Nephron progenitor cell (in vitro differentiated cells): ENCODE results near the gene NAMPT.

Experiments used
- DNase-seq: peaks from one replicate; pipeline ENCODE4 v3.0.0; 2021
- H3K27ac Mint-ChIP-seq: 2 replicates; pipeline ENCODE4 v1.8.0; 2021; ENCODE audit warnings: mild to moderate bottlenecking, moderate library complexity, mixed read lengths
- H3K27me3 Mint-ChIP-seq: 2 replicates; pipeline ENCODE4 v1.8.0; 2021; ENCODE audit warnings: mild to moderate bottlenecking, low read depth, mixed read lengths; ENCODE audit not compliant: poor library complexity
- H3K36me3 Mint-ChIP-seq: 2 replicates; pipeline ENCODE4 v1.8.0; 2021; ENCODE audit warnings: low read depth, mixed read lengths
- H3K4me1 Mint-ChIP-seq: 2 replicates; pipeline ENCODE4 v1.8.0; 2021; ENCODE audit warnings: mixed read lengths
- H3K4me3 Mint-ChIP-seq: 2 replicates; pipeline ENCODE4 v1.8.0; 2021; ENCODE audit warnings: mild to moderate bottlenecking, moderate library complexity, mixed read lengths
- H3K9me3 Mint-ChIP-seq: 2 replicates; pipeline ENCODE4 v1.8.0; 2021; ENCODE audit warnings: mild to moderate bottlenecking, moderate library complexity, mixed read lengths
- TF ChIP-seq, protein P1 (sequence below): fragments of 200-600 bp; sonication (generic); IDR thresholded peaks from 2 replicates; pipeline ENCODE4 v1.5.0; 2021; ENCODE audit warnings: antibody characterized with exemption

The NAMPT gene

DNA sequence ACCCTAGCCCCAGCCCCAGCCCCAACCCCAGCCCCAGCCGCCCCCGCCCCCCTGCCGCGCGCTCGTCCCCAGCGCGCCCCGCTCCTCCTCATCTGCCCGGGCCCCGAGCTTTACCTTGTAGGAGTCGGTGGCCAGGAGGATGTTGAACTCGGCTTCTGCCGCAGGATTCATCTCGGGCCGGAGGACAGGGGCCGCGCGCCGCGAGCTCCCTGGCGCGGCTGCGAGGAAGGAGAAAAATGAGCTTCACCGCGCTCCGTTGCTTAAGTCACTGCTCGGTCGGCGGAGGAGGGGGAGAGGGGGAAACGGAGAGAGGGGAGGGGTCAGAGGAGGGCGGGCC lies at the start of gene NAMPT:
NAMPT (minus strand) TSS at position 270 of the 337 bp plus-strand sequence; CDS start at position 171, 99 bp downstream.
- no peaks in the 10 kb centered on the region for H3K27me3 Mint-ChIP-seq
- peaks cover 49% of the 10 kb centered on the region for H3K4me1 Mint-ChIP-seq
- no peaks in the 10 kb centered on the region for H3K9me3 Mint-ChIP-seq
- peaks cover 8% of the 10 kb centered on the region for H3K36me3 Mint-ChIP-seq
- TF ChIP-seq, protein P1, sequence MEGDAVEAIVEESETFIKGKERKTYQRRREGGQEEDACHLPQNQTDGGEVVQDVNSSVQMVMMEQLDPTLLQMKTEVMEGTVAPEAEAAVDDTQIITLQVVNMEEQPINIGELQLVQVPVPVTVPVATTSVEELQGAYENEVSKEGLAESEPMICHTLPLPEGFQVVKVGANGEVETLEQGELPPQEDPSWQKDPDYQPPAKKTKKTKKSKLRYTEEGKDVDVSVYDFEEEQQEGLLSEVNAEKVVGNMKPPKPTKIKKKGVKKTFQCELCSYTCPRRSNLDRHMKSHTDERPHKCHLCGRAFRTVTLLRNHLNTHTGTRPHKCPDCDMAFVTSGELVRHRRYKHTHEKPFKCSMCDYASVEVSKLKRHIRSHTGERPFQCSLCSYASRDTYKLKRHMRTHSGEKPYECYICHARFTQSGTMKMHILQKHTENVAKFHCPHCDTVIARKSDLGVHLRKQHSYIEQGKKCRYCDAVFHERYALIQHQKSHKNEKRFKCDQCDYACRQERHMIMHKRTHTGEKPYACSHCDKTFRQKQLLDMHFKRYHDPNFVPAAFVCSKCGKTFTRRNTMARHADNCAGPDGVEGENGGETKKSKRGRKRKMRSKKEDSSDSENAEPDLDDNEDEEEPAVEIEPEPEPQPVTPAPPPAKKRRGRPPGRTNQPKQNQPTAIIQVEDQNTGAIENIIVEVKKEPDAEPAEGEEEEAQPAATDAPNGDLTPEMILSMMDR = no peak
- H3K27ac Mint-ChIP-seq = peak within 1 kb of the TSS; percentile 100
- no peak for DNase-seq
- peak within 1 kb of the TSS; percentile 97 for H3K4me3 Mint-ChIP-seq

DNA sequence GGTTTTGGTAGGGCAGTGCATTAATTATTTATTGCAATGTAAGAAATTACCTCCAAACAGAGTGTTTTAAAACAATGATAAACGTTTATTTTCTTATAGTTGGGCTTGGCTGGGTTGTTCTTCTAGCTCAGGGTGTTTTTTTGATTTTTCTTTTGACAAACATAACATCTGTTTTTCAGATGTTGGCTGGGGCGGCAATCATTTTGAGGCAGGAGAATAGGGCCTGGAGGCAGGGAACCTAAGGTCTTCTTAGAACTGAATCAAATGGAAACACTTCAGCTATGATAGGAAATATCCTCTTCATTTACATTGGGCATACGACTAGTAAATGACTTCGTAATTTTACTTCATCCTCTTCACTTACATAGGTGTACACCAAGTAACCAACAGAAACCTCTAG lies 47.4 kb upstream of the NAMPT start:
- Mint-ChIP-seq H3K9me3 (peaks cover 4% of the 10 kb centered on the region), H3K36me3 (no peaks in the 10 kb centered on the region), H3K27ac (no peak overlapping the region), H3K4me1 (no peaks in the 10 kb centered on the region), H3K4me3 (no peak overlapping the region), H3K27me3 (peaks cover 3% of the 10 kb centered on the region)
- TF ChIP-seq, protein P1 = no peak
- no peak for DNase-seq

DNA sequence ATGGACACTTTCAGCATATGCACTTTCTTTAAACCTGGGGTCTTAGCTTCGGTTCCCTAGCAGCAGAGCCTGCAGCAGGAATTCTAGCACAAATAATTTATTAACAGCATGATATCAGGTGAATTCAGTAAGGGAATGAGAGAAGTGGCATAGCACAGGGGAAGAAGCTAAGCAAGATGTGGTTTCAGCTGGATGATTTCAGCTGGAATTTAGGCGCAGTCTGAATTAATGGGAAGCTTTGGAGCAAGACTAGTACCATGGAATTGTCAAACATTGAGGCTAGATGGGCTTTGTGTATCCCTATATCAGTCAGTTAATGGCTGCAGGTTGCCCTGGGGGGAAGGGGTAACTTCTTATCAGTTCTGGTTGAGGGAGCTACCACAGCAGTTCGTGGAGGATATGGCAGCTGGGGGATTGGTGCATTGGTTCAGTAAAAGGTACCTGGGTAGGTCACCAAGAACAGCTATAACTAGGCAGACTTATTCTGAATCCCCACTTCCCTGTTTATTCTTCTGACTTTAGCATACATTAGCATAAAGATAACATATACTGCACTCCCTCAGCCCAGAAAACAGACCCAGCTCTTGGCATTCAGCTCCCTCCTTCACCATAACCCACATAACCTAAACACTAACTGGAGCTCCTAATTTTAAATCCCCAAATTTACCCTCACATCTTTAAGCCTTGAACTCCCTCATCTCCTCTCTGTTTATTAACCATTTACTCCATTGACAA lies 46.8 kb upstream of the NAMPT start:
- Mint-ChIP-seq H3K4me3 (no peak overlapping the region), H3K9me3 (no peaks in the 10 kb centered on the region)

DNA sequence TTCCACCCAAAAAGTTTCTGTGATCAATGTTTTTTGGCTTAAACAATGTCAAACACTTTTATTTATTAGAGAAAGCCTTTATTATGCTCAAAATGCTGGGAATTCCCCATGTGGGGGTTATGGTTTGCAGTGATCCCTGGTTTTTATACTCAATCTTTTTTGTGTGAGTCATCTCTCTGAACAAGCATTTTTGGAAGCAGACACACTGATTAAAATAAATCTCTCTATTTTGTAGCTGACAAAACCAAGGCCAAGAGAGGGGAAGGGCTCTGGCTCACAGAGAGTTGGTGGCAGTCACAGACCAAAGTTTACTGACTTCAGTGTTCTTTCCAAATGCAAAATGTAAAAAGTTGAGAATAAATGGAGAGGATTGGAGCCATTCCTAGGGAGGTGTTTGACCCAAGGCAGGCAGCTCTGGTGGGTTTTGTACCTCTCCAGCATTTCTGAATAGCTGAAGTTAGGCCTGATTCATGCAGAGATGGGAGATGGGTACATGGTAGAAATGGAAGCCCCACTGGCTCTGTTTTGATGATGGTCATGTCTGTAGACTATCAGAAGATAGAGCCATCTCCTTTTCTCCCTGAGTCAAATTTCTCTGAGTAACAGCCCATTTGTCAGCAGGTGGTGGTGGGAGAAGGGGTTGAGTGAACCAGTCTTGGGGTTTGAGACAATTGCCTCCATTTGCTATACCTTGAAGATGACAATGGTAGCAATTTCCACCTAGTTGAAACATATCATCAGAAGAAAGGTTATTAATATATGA lies 45.4 kb upstream of the NAMPT start:
- no peaks in the 10 kb centered on the region for H3K9me3 Mint-ChIP-seq
- H3K27ac Mint-ChIP-seq = no peak overlapping the region
- peaks cover 3% of the 10 kb centered on the region for H3K27me3 Mint-ChIP-seq
- DNase-seq = no peak
- H3K4me1 Mint-ChIP-seq = no peaks in the 10 kb centered on the region
- no peak overlapping the region for H3K4me3 Mint-ChIP-seq
- H3K36me3 Mint-ChIP-seq = no peaks in the 10 kb centered on the region
- TF ChIP-seq, protein P1 = no peak

More for the DNA sequence above, 46.8 kb upstream of the NAMPT start:
- TF ChIP-seq, protein P1 = no peak
- H3K27ac Mint-ChIP-seq = no peak overlapping the region
- no peaks in the 10 kb centered on the region for H3K36me3 Mint-ChIP-seq
- H3K27me3 Mint-ChIP-seq = peaks cover 3% of the 10 kb centered on the region
- no peak for DNase-seq
- H3K4me1 Mint-ChIP-seq = no peaks in the 10 kb centered on the region

DNA sequence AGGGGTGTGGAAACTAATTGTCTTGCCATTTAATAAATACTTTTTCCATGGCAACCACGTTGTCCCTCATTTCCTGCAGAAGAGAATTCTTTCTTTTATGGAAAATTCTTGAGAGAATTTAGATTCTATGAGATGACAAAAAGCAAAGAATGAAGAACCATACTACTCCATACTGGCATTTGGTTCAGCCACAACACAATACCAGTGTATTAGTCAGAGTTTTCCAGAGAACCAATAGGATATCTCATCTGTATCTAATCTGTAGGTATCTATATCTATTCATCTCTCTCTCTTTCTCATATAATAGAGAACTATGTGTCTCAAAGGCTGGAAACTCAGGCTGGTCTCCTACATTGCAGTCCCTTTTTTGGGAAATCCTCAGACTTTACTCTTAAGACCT lies 44.6 kb upstream of the NAMPT start:
- Mint-ChIP-seq H3K9me3 (no peaks in the 10 kb centered on the region), H3K27me3 (peaks cover 3% of the 10 kb centered on the region), H3K36me3 (no peaks in the 10 kb centered on the region), H3K4me1 (no peaks in the 10 kb centered on the region), H3K27ac (no peak overlapping the region), H3K4me3 (no peak overlapping the region)
- TF ChIP-seq, protein P1 = no peak
- DNase-seq = no peak
